PFSK-1 (cell line): ENCODE data around the gene DICER1.

Source experiments
- FOXP2 ChIP-seq: optimal IDR thresholded peaks from 2 replicates; pipeline ENCODE3; 2011; ENCODE audit warnings: borderline replicate concordance, control low read depth, inconsistent platforms; ENCODE audit not compliant: insufficient read depth; ENCODE audit errors: extremely low read length, extremely low read depth
- POLR2AphosphoS5 ChIP-seq: IDR thresholded peaks from 2 replicates; pipeline ENCODE4 v1.6.1; 2012; ENCODE audit warnings: low read depth, mild to moderate bottlenecking, control low read depth, low read length, moderate library complexity
- REST ChIP-seq, 2 experiments: IDR thresholded peaks; 2 replicates each; pipeline versions ENCODE4 v1.6.1 to v1.8.0; 2011 to 2012; ENCODE audit warnings: low read depth in 2 of 2, low read length in 2 of 2, control low read depth in 1 of 2, inconsistent platforms in 1 of 2, mild to moderate bottlenecking in 1 of 2, moderate library complexity in 1 of 2; ENCODE audit not compliant: insufficient read depth in 1 of 2
- SIN3A ChIP-seq: IDR thresholded peaks from 2 replicates; pipeline ENCODE4 v1.6.1; 2012; ENCODE audit warnings: mild to moderate bottlenecking, low read length, moderate library complexity, borderline replicate concordance; ENCODE audit not compliant: insufficient read depth
- TAF1 ChIP-seq: IDR thresholded peaks from 2 replicates; pipeline ENCODE4 v1.6.1; 2012; ENCODE audit warnings: low read length, control low read depth, borderline replicate concordance; ENCODE audit not compliant: insufficient read depth

Gene DICER1

GRCh38 chr14:95067526-95067925 lies 89.8 kb downstream of the DICER1 start:
- no peak for TF ChIP-seq TAF1
- TF ChIP-seq POLR2AphosphoS5: no peak
- no peak for TF ChIP-seq REST (IDR thresholded peaks at IDR 0.05; ENCODE audit: insufficient read depth in 1 of 2, low read depth in 2 of 2, low read length in 2 of 2)
- no peak for TF ChIP-seq FOXP2
- no peak for TF ChIP-seq SIN3A

- no peak for TF ChIP-seq POLR2AphosphoS5
- TF ChIP-seq TAF1: no peak
- no peak for TF ChIP-seq REST (IDR thresholded peaks at IDR 0.05; ENCODE audit: insufficient read depth in 1 of 2, low read depth in 2 of 2, low read length in 2 of 2)
- no peak for TF ChIP-seq SIN3A
- TF ChIP-seq FOXP2: no peak
These were observed 90.8 kb downstream of the DICER1 start for GRCh38 chr14:95066427-95066986.

- no peak for TF ChIP-seq REST (IDR thresholded peaks at IDR 0.05; ENCODE audit: insufficient read depth in 1 of 2, low read depth in 2 of 2, low read length in 2 of 2)
- TF ChIP-seq POLR2AphosphoS5: no peak
These were observed 91.9 kb downstream of the DICER1 start for GRCh38 chr14:95065411-95065810.

GRCh38 chr14:95064734-95065133 lies 92.6 kb downstream of the DICER1 start:
- TF ChIP-seq POLR2AphosphoS5 (no peak), REST (IDR thresholded peaks at IDR 0.05; ENCODE audit: insufficient read depth in 1 of 2, low read depth in 2 of 2, low read length in 2 of 2) (no peak), FOXP2 (no peak), SIN3A (no peak), TAF1 (no peak)

GRCh38 chr14:95064256-95064655 lies 93.1 kb downstream of the DICER1 start:
- no peak for TF ChIP-seq REST (IDR thresholded peaks at IDR 0.05; ENCODE audit: insufficient read depth in 1 of 2, low read depth in 2 of 2, low read length in 2 of 2)
- no peak for TF ChIP-seq TAF1
- TF ChIP-seq SIN3A: no peak
- no peak for TF ChIP-seq FOXP2
- no peak for TF ChIP-seq POLR2AphosphoS5
